Effector memory CD8-positive, alpha-beta T cell (primary cell): ENCODE data around the gene ATP13A4.
A peak's percentile ranks its signal among the peaks of the same experiment; 100 is the strongest.

ENCODE experiments used
- ATAC-seq: fragments of 150-1000 bp; cut with Tn5 transposase; replicated peaks from 2 replicates; pipeline ENCODE4 v1.10.0; 2021; ENCODE audit warnings: mild to moderate bottlenecking, moderate library complexity
- DNase-seq, 3 experiments: peaks; one replicate each; pipeline ENCODE4 v3.0.0; 2021
- H3K27ac Mint-ChIP-seq, 2 donors: one replicate each; pipeline ENCODE4 v1.8.0; 2022; ENCODE audit warnings: mild to moderate bottlenecking in 2 of 2, mixed read lengths in 2 of 2, moderate library complexity in 2 of 2
- H3K27me3 Mint-ChIP-seq, 2 donors: one replicate each; pipeline ENCODE4 v1.8.0; 2022; ENCODE audit warnings: mixed read lengths in 2 of 2
- H3K36me3 Mint-ChIP-seq: one replicate; pipeline ENCODE4 v1.8.0; 2022; ENCODE audit warnings: mild to moderate bottlenecking, moderate library complexity, mixed read lengths; ENCODE audit not compliant: insufficient read depth
- H3K4me1 Mint-ChIP-seq, 2 donors: one replicate each; pipeline ENCODE4 v1.8.0; 2022; ENCODE audit warnings: low read depth in 2 of 2, mixed read lengths in 2 of 2
- H3K4me3 Mint-ChIP-seq, 2 donors: one replicate each; pipeline ENCODE4 v1.8.0; 2022; ENCODE audit warnings: mild to moderate bottlenecking in 2 of 2, mixed read lengths in 2 of 2, moderate library complexity in 2 of 2
- H3K9me3 Mint-ChIP-seq, 2 donors: one replicate each; pipeline ENCODE4 v1.8.0; 2022; ENCODE audit warnings: mixed read lengths in 2 of 2
- total RNA-seq, 9 experiments: gene quantifications; one replicate each; lab custom pipeline; 2026; lab: John Stamatoyannopoulos, UW

Gene ATP13A4
- 1.4 to 7.3 (median 3.5) reads per million in 9 experiments for total RNA-seq

- no peak within 1 kb of the TSS for H3K4me3 Mint-ChIP-seq
- no peaks in the 10 kb centered on the region for H3K4me1 Mint-ChIP-seq
- H3K9me3 Mint-ChIP-seq, result no peaks in the 10 kb centered on the region
- H3K36me3 Mint-ChIP-seq, result no peaks in the 10 kb centered on the region
- no peak for ATAC-seq
- no peak for DNase-seq
- H3K27me3 Mint-ChIP-seq, result no peaks in the 10 kb centered on the region
- H3K27ac Mint-ChIP-seq, result no peak within 1 kb of the TSS
Observed at GRCh38 chr3:193554811-193555210, at the start of gene ATP13A4. ATP13A4 (minus strand) TSS chr3:193554895; CDS start chr3:193554799, 96 bp downstream.

GRCh38 chr3:193599393-193599792, 44.7 kb upstream of the ATP13A4 start:
- Mint-ChIP-seq H3K36me3 (peaks cover 13% of the 10 kb centered on the region), H3K27me3 (no peaks in the 10 kb centered on the region), H3K27ac (peak overlapping the region; percentile 36 to 55), H3K9me3 (no peaks in the 10 kb centered on the region), H3K4me1 (peaks cover 24 to 65% of the 10 kb centered on the region in 2 donors), H3K4me3 (no peak overlapping the region)
- ATAC-seq, result no peak
- DNase-seq, result no peak

GRCh38 chr3:193598202-193598601, 43.5 kb upstream of the ATP13A4 start:
- peak overlapping the region in 1 of 2 donors; percentile 36 for H3K27ac Mint-ChIP-seq
- no peaks in the 10 kb centered on the region for H3K27me3 Mint-ChIP-seq
- H3K9me3 Mint-ChIP-seq, result no peaks in the 10 kb centered on the region
- H3K4me3 Mint-ChIP-seq, result no peak overlapping the region
- peaks cover 19% of the 10 kb centered on the region for H3K36me3 Mint-ChIP-seq
- ATAC-seq (no peak), DNase-seq (no peak)
- H3K4me1 Mint-ChIP-seq, result peaks cover 31 to 76% of the 10 kb centered on the region in 2 donors

- Mint-ChIP-seq H3K4me1 (peaks cover 38 to 76% of the 10 kb centered on the region in 2 donors), H3K9me3 (no peaks in the 10 kb centered on the region), H3K27ac (peak overlapping the region; percentile 24 to 59), H3K36me3 (peaks cover 27% of the 10 kb centered on the region), H3K27me3 (no peaks in the 10 kb centered on the region), H3K4me3 (peak overlapping the region; percentile 3 to 12)
- no peak for DNase-seq
- ATAC-seq, result no peak
Observed at GRCh38 chr3:193595939-193596487, 41.3 kb upstream of the ATP13A4 start.

- Mint-ChIP-seq H3K36me3 (peaks cover 27% of the 10 kb centered on the region), H3K27me3 (no peaks in the 10 kb centered on the region), H3K27ac (peak overlapping the region; percentile 24 to 59), H3K9me3 (no peaks in the 10 kb centered on the region), H3K4me1 (peaks cover 38 to 67% of the 10 kb centered on the region in 2 donors), H3K4me3 (peak overlapping the region; percentile 12 to 98)
- ATAC-seq, result no peak
- DNase-seq, result no peak
Observed at GRCh38 chr3:193594946-193595689, 40.4 kb upstream of the ATP13A4 start.

- DNase-seq, result peak; percentile 21 to 33 (median 26)
- Mint-ChIP-seq H3K27me3 (no peaks in the 10 kb centered on the region), H3K4me1 (peaks cover 33 to 54% of the 10 kb centered on the region in 2 donors), H3K4me3 (peak overlapping the region; percentile 91 to 98), H3K27ac (peak overlapping the region; percentile 96 to 98), H3K9me3 (no peaks in the 10 kb centered on the region), H3K36me3 (peaks cover 25% of the 10 kb centered on the region)
- ATAC-seq, result peak; percentile 60
Observed at GRCh38 chr3:193593668-193594030, 39.0 kb upstream of the ATP13A4 start.

- Mint-ChIP-seq H3K36me3 (peaks cover 20% of the 10 kb centered on the region), H3K4me3 (peak within 1 kb of the TSS; percentile 91 to 98), H3K4me1 (peaks cover 29 to 48% of the 10 kb centered on the region in 2 donors), H3K9me3 (no peaks in the 10 kb centered on the region), H3K27me3 (no peaks in the 10 kb centered on the region), H3K27ac (peak within 1 kb of the TSS; percentile 96 to 98)
- ATAC-seq (peak; percentile 92), DNase-seq (peak; percentile 76 to 80 (median 78))
Observed at GRCh38 chr3:193592841-193593667, 38.4 kb upstream of the ATP13A4 start, which contains the start of gene OPA1. OPA1 (plus strand) TSS chr3:193593208; CDS start chr3:193593378, 170 bp downstream.

- peaks cover 16% of the 10 kb centered on the region for H3K36me3 Mint-ChIP-seq
- no peaks in the 10 kb centered on the region for H3K27me3 Mint-ChIP-seq
- H3K9me3 Mint-ChIP-seq, result no peaks in the 10 kb centered on the region
- no peak overlapping the region for H3K4me3 Mint-ChIP-seq
- DNase-seq (no peak), ATAC-seq (no peak)
- H3K27ac Mint-ChIP-seq, result no peak overlapping the region
- peaks cover 16 to 29% of the 10 kb centered on the region in 2 donors for H3K4me1 Mint-ChIP-seq
Observed at GRCh38 chr3:193590088-193590856, 35.6 kb upstream of the ATP13A4 start.

GRCh38 chr3:193589616-193590015, 34.9 kb upstream of the ATP13A4 start:
- DNase-seq, result no peak
- H3K27ac Mint-ChIP-seq, result no peak overlapping the region
- ATAC-seq, result no peak
- H3K36me3 Mint-ChIP-seq, result peaks cover 16% of the 10 kb centered on the region
- H3K4me1 Mint-ChIP-seq, result peaks cover 16 to 25% of the 10 kb centered on the region in 2 donors
- no peaks in the 10 kb centered on the region for H3K9me3 Mint-ChIP-seq
- no peaks in the 10 kb centered on the region for H3K27me3 Mint-ChIP-seq
- no peak overlapping the region for H3K4me3 Mint-ChIP-seq

GRCh38 chr3:193589129-193589528, 34.4 kb upstream of the ATP13A4 start:
- no peak overlapping the region for H3K27ac Mint-ChIP-seq
- H3K4me1 Mint-ChIP-seq, result peaks cover 15 to 20% of the 10 kb centered on the region in 2 donors
- H3K4me3 Mint-ChIP-seq, result no peak overlapping the region
- ATAC-seq (no peak), DNase-seq (no peak)
- no peaks in the 10 kb centered on the region for H3K27me3 Mint-ChIP-seq
- H3K36me3 Mint-ChIP-seq, result peaks cover 16% of the 10 kb centered on the region
- no peaks in the 10 kb centered on the region for H3K9me3 Mint-ChIP-seq

GRCh38 chr3:193586526-193586925, 31.8 kb upstream of the ATP13A4 start:
- peaks cover 2% of the 10 kb centered on the region for H3K36me3 Mint-ChIP-seq

GRCh38 chr3:193585530-193585929, 30.8 kb upstream of the ATP13A4 start:
- Mint-ChIP-seq H3K27ac (no peak overlapping the region), H3K4me3 (no peak overlapping the region), H3K4me1 (no peaks in the 10 kb centered on the region), H3K36me3 (peaks cover 2% of the 10 kb centered on the region), H3K9me3 (no peaks in the 10 kb centered on the region), H3K27me3 (no peaks in the 10 kb centered on the region)
- DNase-seq (no peak), ATAC-seq (no peak)

More at GRCh38 chr3:193586526-193586925, 31.8 kb upstream of the ATP13A4 start:
- H3K4me3 Mint-ChIP-seq, result no peak overlapping the region
- H3K9me3 Mint-ChIP-seq, result no peaks in the 10 kb centered on the region
- ATAC-seq, result no peak
- DNase-seq, result no peak
- H3K27ac Mint-ChIP-seq, result no peak overlapping the region
- no peaks in the 10 kb centered on the region for H3K27me3 Mint-ChIP-seq
- H3K4me1 Mint-ChIP-seq, result peaks cover 0 to under 1% of the 10 kb centered on the region in 2 donors
